ENCODE results near the gene SLC22A3. TPM values are rescaled to one million over a fixed set of nuclear protein-coding genes. Genes with fewer than 3 reads are reported as not detected.
"Not testable (repeated sequence)": the region's sequence is repeated elsewhere in the genome, so short reads cannot be mapped to it uniquely, and the experiment has no call there.

SLC22A3 gene
- total RNA-seq, 1 experiment from 2014 or later: 2.9 TPM

- no peak for DNase-seq (ENCODE audit: low spot score)
Measured at GRCh38 chr6:160439751-160440150, 91.6 kb downstream of the SLC22A3 start.

GRCh38 chr6:160442151-160442550 is 94.0 kb downstream of the SLC22A3 start:
- no peak for DNase-seq (ENCODE audit: low spot score)

GRCh38 chr6:160445130-160445529 is 97.0 kb downstream of the SLC22A3 start:
- DNase-seq (ENCODE audit: low spot score): no peak

DNA sequence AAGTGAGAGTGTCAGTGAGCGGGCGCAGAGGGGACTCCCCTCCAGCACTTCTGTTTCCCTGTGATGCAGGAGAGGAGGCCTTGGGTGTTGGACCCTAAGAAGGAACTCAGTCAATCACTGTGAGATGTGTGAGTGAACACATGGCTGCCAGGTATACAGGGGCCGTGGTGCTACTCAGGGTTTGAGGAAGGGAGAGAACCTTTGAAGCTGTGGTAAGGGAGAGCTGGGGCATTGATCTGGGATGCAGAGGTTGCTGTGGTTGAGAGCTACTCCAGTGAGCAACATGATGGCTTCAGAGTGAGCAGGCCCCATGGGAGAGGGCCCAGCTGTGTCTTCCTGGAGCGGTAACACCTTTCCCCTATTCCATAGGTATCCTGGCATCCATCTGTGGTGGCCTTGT is 99.2 kb downstream of the SLC22A3 start:
- no peak for DNase-seq (ENCODE audit: low spot score)

GRCh38 chr6:160449787-160450186 is 101.6 kb downstream of the SLC22A3 start:
- DNase-seq (ENCODE audit: low spot score): not testable (repeated sequence)

DNA sequence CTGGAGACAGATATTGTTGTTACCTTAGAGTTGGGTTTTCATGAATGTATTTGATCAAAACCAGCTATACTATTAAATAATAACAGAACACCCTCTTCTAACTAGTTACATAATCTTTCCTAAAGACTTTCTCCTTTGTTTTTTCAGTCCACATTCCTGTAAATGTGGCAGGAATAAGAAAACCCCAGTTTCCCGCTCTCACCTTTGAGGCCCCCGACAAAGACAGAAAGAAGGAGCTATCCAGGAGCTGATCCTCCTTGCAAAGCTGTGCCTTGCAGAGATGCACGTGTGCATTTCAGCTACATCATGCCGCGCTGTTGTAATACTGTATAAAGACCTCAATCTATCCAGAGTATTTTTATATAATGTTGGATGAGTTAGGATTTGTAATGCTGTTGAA is 102.7 kb downstream of the SLC22A3 start:
- no peak for DNase-seq (ENCODE audit: low spot score)

DNA sequence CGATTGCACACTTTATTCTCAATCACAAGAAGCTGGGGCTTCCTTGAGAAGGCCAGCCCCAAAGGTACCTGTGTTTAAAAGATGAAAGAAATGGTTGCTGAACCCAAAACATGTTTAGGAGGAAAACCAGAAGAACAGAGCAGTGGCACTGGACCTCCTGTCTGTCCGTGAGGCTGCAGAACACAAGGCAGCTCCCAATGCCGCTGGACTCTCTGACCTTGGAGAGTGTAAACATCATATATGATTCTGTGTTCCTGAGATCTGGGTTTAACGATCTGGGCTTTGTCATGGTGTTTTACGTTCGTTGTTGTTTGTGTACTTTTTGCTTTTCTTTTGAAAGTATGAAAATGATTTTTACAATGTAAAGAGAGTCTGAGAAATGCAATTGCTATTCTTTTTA is 106.1 kb downstream of the SLC22A3 start:
- no peak for DNase-seq (ENCODE audit: low spot score)

DNA sequence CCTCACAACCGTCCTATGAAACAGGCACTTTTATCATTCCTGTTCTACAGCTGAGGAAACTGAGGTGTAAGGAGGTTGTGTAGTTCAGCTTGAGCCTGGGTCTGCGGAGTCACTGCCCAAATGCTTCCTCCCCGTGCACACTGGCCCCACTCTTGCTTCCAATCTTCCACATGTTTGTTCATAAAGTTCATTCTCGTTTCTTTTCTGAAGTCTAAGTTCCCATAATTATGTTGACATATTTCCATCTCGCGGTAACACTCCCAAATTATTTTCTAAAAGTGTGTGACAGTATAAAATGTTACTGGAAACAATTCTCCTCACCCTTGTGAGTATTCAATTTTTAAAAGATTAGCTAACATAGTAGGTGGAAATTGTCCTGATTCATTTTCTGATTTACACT is 106.9 kb downstream of the SLC22A3 start:
- no peak for DNase-seq (ENCODE audit: low spot score)

DNA sequence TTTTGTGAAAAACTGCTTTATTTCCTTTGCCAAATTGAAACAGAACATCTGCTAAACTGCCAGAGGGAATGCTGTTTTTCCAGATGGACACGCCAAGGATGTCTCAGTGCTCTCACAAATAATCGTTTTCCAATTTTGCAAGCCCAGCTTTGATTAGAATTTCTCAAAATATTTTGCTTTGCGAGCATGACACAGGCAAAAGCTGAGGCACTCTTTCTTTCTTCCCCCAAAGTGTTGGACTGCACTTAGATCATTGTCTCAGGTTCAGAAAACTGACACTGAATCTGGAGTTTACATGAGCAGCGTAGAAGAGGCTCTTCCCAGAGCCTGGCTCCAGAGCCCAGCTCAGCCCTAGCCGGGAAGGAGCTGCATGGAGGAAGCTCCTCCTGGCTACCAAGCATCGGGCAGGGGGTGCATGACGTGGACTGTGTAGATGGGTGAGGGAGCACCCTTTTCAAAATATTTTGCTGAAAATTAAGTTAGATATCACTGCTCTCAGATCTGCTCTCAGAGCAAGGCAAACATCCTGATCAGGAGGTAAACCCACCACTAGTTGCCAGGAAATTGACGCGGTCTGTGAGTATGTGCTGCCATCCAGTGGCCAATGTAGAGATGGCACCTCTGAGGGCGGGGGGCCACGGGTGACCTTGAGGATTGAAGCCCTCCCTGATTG is 107.5 kb downstream of the SLC22A3 start:
- peak; percentile 55 for DNase-seq (ENCODE audit: low spot score)

DNA sequence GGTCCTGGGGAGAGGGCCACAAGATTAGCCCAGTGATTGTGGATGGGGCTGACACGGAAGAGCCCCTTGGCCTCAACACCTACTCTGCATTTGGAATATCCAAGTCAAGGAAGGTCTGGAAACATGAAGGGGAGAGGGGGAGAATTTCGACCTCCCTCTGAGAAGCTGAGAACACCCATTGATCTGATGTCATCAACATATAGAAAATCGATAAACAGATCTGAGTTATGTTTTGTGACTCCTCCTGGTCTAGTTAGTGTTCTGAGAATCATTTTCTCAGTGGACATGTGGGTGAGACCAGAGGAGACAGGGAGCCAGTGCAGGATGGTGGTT is 108.0 kb downstream of the SLC22A3 start:
- DNase-seq (ENCODE audit: low spot score): no peak

DNA sequence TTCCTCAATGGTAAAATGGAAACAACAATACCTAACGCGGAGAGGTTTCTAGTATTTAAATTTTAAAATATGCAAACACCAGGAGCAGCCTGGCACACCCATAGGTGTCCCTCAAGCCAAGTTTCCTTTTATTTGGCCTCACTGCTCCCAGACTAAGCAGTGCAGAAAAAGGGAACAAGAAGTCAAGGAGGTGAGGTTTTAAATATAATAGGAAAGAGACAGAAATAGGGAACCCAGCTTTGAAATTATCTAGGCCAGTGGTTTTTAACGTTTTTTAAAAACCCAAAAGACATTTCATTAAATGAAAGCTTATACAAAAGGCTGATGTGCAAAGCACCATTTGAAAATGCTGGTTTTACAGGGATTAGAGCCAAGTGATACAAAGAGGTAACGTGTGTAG is 109.6 kb downstream of the SLC22A3 start:
- no peak for DNase-seq (ENCODE audit: low spot score)

DNA sequence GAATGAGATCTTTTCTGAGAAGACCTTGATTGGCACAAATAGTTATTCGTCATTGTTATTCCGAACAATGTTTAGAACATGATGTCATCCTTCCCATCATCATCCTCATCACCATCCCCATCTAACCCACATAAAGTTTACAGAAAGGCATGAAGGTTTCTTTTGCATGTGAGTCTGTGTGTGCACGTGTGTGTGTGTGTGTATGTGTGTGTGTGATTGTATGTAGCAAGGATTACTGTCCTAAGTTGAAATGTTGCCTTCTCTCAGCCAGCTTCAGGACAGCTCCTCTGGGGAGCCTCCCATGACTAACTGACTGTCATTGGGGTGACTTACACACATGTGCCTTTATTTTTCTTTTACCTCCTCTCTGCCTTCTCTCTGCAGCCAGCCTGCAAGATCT is 113.5 kb downstream of the SLC22A3 start:
- DNase-seq (ENCODE audit: low spot score): no peak

GRCh38 chr6:160462116-160462515 is 113.9 kb downstream of the SLC22A3 start:
- DNase-seq (ENCODE audit: low spot score): no peak

DNA sequence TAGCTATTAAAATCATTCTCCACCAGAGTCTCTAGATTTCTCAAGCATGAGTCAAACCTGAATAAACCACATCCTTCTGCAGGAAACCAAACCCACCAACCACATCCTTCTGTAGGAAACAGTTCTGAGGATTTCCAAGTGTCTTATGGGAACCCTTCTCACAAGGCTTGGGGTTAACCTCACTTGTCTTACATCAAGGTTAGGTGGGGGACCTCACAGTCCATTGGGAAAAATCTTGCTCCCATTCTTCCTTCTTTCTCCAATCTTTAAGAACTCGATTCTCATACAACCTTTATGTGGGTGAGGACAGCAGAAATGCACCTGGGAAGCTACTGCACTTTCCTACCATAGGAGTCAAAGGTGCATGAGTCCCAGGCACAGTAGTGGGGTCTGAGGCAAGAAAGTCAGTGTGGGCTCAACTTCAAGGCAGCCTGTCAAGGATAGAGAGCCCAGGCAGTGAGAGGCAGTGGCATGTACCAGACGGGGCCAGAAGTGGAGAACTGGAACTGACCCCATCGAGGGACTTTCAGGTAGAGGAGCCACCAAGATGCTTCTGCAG is 114.5 kb downstream of the SLC22A3 start:
- no peak for DNase-seq (ENCODE audit: low spot score)

DNA sequence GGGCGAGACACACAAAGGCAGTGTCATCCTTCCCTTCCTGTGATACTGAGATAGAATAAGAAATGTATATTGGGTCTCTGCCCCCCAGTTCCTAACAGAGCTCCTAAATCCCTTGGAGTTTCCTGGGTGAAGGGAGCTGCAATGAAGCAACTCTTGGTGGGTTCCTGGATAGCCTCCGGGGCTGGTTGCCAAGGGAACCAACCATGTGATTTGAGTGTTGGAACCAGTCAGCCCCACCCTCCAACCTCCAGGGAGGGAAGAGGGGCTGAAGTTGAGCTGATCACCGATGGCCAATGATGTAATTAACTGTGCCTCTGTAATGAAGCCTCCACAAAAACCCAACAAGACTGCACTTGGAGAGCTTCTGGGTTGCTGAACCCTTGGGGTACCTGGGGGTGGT is 116.6 kb downstream of the SLC22A3 start:
- no peak for DNase-seq (ENCODE audit: low spot score)

GRCh38 chr6:160467261-160467871 is 119.2 kb downstream of the SLC22A3 start:
- DNase-seq (ENCODE audit: low spot score): peak; percentile 7

DNA sequence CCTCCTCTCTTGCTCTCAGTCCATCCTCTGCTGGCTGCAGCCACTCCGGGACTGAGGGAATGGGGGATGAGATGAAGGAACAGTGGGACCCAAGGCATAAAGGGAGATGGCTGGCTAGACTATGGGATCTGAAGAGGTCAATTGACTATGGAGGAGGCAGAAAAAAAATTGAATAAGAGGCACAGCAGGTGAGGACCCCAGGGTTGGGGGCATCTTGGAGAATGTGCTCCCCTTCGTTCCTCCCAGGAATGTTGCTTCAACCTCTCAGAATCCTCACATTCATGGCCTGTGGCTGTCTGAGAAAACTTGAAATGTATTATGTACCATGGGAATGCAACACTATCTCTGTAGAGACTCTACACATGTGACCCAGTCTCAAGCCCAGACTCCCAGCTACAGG is 121.0 kb downstream of the SLC22A3 start:
- no peak for DNase-seq (ENCODE audit: low spot score)

GRCh38 chr6:160476056-160476455 is 127.9 kb downstream of the SLC22A3 start:
- DNase-seq (ENCODE audit: low spot score): not testable (repeated sequence)

DNA sequence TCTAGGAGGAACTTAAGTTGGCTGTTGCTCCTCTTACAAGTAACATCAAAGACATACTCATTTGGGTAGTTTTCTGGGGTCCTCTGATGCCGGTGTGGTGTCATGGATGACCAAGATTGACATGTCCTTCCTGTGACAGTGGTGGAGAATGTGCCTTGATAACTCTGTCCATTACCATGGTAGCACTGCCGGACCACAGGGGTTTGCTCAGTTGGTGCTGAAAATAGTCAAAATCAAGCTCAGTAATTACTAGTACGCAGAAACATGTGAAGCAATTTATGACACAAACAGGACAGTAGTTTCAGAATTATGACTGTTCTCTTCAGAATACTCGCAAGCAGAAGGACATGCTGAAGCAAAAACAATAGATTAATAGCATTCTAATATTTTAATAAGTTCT is 128.9 kb downstream of the SLC22A3 start:
- not testable (repeated sequence) for DNase-seq (ENCODE audit: low spot score)

- no peak for DNase-seq (ENCODE audit: low spot score)
Measured at GRCh38 chr6:160477901-160478300, 129.7 kb downstream of the SLC22A3 start.

DNA sequence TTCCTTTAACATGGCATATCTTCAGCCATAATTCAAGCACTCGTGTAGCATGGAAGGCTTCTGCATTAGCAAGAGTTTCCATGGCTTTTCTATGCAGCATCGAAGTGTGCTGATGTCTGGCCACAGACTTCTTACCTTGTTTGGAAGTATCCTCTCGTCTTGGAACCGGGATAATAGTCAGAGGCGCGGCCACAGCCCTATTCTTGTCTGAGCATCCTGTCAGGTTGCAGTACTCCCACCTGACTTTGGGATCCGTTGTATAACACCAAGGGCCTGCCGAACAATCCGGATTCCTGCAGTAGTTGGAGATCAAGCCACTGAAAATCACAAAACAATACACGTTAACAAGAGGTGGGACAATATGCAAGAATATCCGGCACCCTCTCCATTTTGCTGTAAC is 138.9 kb downstream of the SLC22A3 start:
- DNase-seq (ENCODE audit: low spot score): no peak

- DNase-seq (ENCODE audit: low spot score): no peak
Measured at GRCh38 chr6:160489091-160489490, 140.9 kb downstream of the SLC22A3 start.

DNA sequence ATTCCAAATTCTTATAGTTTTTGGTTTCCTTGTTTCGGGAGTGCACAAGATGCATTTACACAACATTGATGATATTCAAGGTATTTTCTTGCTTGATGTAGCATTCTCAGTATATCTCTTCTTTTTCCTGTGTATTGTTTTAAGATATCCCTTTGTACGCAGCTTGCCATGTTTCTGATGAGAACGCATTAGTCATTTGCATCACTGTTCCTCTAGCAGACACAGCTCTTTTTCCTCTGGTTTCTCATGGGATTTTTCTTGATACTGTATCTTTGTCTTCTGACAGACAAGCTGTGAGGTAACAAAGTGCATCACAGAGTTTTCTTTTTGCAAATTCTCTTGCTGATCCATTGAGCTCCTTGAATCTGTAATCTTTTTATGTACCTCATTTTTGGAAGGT is 146.4 kb downstream of the SLC22A3 start:
- no peak for DNase-seq (ENCODE audit: low spot score)

Data from HT-29 (cell line).